Measurements from ENCODE around the gene NAALADL2. TPM values are rescaled to one million over a fixed set of nuclear protein-coding genes. Genes with fewer than 3 reads are reported as not detected.

Gene NAALADL2
- total RNA-seq, 2 experiments from 2014 or later = not detected

GRCh38 chr3:175571096-175571495 lies 712.0 kb downstream of the NAALADL2 start:
- no peaks in the 10 kb centered on the region for H3K36me3 Mint-ChIP-seq (ENCODE audit: low read depth)
- H3K27ac Mint-ChIP-seq = no peak overlapping the region
- H3K27me3 Mint-ChIP-seq (ENCODE audit: low read depth) = no peaks in the 10 kb centered on the region
- no peak overlapping the region for H3K4me3 Mint-ChIP-seq
- H3K9me3 Mint-ChIP-seq = peaks cover 2% of the 10 kb centered on the region
- intact Hi-C loops (cut with micrococcal nuclease) = no loop called here
- DNase-seq = no peak
- CTCF ChIA-PET = no interaction called here
- no peaks in the 10 kb centered on the region for H3K4me1 Mint-ChIP-seq (ENCODE audit: low read depth)

GRCh38 chr3:175573226-175573625 lies 714.1 kb downstream of the NAALADL2 start:
- H3K4me1 Mint-ChIP-seq (ENCODE audit: low read depth) = no peaks in the 10 kb centered on the region
- H3K9me3 Mint-ChIP-seq = no peaks in the 10 kb centered on the region
- no peak overlapping the region for H3K4me3 Mint-ChIP-seq
- CTCF ChIA-PET = no interaction called here
- no peaks in the 10 kb centered on the region for H3K36me3 Mint-ChIP-seq (ENCODE audit: low read depth)
- no peak overlapping the region for H3K27ac Mint-ChIP-seq
- H3K27me3 Mint-ChIP-seq (ENCODE audit: low read depth) = no peaks in the 10 kb centered on the region
- intact Hi-C loops (cut with micrococcal nuclease) = no loop called here
- DNase-seq = no peak

- H3K9me3 Mint-ChIP-seq = no peaks in the 10 kb centered on the region
- intact Hi-C loops (cut with micrococcal nuclease) = no loop called here
- H3K36me3 Mint-ChIP-seq (ENCODE audit: low read depth) = no peaks in the 10 kb centered on the region
- H3K27me3 Mint-ChIP-seq (ENCODE audit: low read depth) = no peaks in the 10 kb centered on the region
- H3K4me3 Mint-ChIP-seq = no peak overlapping the region
- CTCF ChIA-PET = no interaction called here
- no peak for DNase-seq
- H3K27ac Mint-ChIP-seq = no peak overlapping the region
- no peaks in the 10 kb centered on the region for H3K4me1 Mint-ChIP-seq (ENCODE audit: low read depth)
Measured at GRCh38 chr3:175580318-175580717, 721.2 kb downstream of the NAALADL2 start.

GRCh38 chr3:175585898-175586297 lies 726.8 kb downstream of the NAALADL2 start:
- no peak for DNase-seq
- Mint-ChIP-seq H3K27ac (no peak overlapping the region), H3K4me1 (ENCODE audit: low read depth) (no peaks in the 10 kb centered on the region), H3K36me3 (ENCODE audit: low read depth) (no peaks in the 10 kb centered on the region), H3K9me3 (peaks cover 3% of the 10 kb centered on the region), H3K4me3 (no peak overlapping the region), H3K27me3 (ENCODE audit: low read depth) (no peaks in the 10 kb centered on the region)
- CTCF ChIA-PET = no interaction called here
- intact Hi-C loops (cut with micrococcal nuclease) = no loop called here

GRCh38 chr3:175590745-175591144 lies 731.6 kb downstream of the NAALADL2 start:
- intact Hi-C loops (cut with micrococcal nuclease) = no loop called here
- no peaks in the 10 kb centered on the region for H3K27me3 Mint-ChIP-seq (ENCODE audit: low read depth)
- no peak for DNase-seq
- no peaks in the 10 kb centered on the region for H3K4me1 Mint-ChIP-seq (ENCODE audit: low read depth)
- H3K36me3 Mint-ChIP-seq (ENCODE audit: low read depth) = no peaks in the 10 kb centered on the region
- CTCF ChIA-PET = no interaction called here
- H3K4me3 Mint-ChIP-seq = no peak overlapping the region
- peaks cover 9% of the 10 kb centered on the region for H3K9me3 Mint-ChIP-seq
- no peak overlapping the region for H3K27ac Mint-ChIP-seq

- Mint-ChIP-seq H3K27me3 (ENCODE audit: low read depth) (no peaks in the 10 kb centered on the region), H3K4me3 (no peak overlapping the region), H3K36me3 (ENCODE audit: low read depth) (no peaks in the 10 kb centered on the region), H3K4me1 (ENCODE audit: low read depth) (no peaks in the 10 kb centered on the region), H3K27ac (no peak overlapping the region), H3K9me3 (peaks cover 9% of the 10 kb centered on the region)
- intact Hi-C loops (cut with micrococcal nuclease) = no loop called here
- CTCF ChIA-PET = interaction anchor here (0.6 kb wide), 1 partner anchor 104 kb away, joined by 5 read pairs; no protein-coding TSS in a partner anchor
- DNase-seq = no peak
Measured at GRCh38 chr3:175591375-175591774, 732.2 kb downstream of the NAALADL2 start.

GRCh38 chr3:175593331-175593730 lies 734.2 kb downstream of the NAALADL2 start:
- peaks cover 8% of the 10 kb centered on the region for H3K9me3 Mint-ChIP-seq
- intact Hi-C loops (cut with micrococcal nuclease) = no loop called here
- no peaks in the 10 kb centered on the region for H3K4me1 Mint-ChIP-seq (ENCODE audit: low read depth)
- H3K36me3 Mint-ChIP-seq (ENCODE audit: low read depth) = no peaks in the 10 kb centered on the region
- H3K27me3 Mint-ChIP-seq (ENCODE audit: low read depth) = no peaks in the 10 kb centered on the region
- CTCF ChIA-PET = no interaction called here
- H3K4me3 Mint-ChIP-seq = no peak overlapping the region
- no peak for DNase-seq
- H3K27ac Mint-ChIP-seq = no peak overlapping the region

GRCh38 chr3:175598740-175599139 lies 739.6 kb downstream of the NAALADL2 start:
- intact Hi-C loops (cut with micrococcal nuclease) = no loop called here
- no peaks in the 10 kb centered on the region for H3K4me1 Mint-ChIP-seq (ENCODE audit: low read depth)
- CTCF ChIA-PET = no interaction called here
- peaks cover 8% of the 10 kb centered on the region for H3K9me3 Mint-ChIP-seq
- H3K36me3 Mint-ChIP-seq (ENCODE audit: low read depth) = no peaks in the 10 kb centered on the region
- H3K4me3 Mint-ChIP-seq = no peak overlapping the region
- no peak for DNase-seq
- no peak overlapping the region for H3K27ac Mint-ChIP-seq
- no peaks in the 10 kb centered on the region for H3K27me3 Mint-ChIP-seq (ENCODE audit: low read depth)

- CTCF ChIA-PET = no interaction called here
- Mint-ChIP-seq H3K4me3 (no peak overlapping the region), H3K9me3 (peaks cover 1% of the 10 kb centered on the region), H3K27ac (no peak overlapping the region), H3K27me3 (ENCODE audit: low read depth) (no peaks in the 10 kb centered on the region), H3K36me3 (ENCODE audit: low read depth) (no peaks in the 10 kb centered on the region), H3K4me1 (ENCODE audit: low read depth) (no peaks in the 10 kb centered on the region)
- intact Hi-C loops (cut with micrococcal nuclease) = no loop called here
- no peak for DNase-seq
Measured at GRCh38 chr3:175601521-175601920, 742.4 kb downstream of the NAALADL2 start.

GRCh38 chr3:175605851-175606250 lies 746.7 kb downstream of the NAALADL2 start:
- intact Hi-C loops (cut with micrococcal nuclease) = no loop called here
- no peaks in the 10 kb centered on the region for H3K27me3 Mint-ChIP-seq (ENCODE audit: low read depth)
- DNase-seq = no peak
- no peak overlapping the region for H3K4me3 Mint-ChIP-seq
- H3K36me3 Mint-ChIP-seq (ENCODE audit: low read depth) = no peaks in the 10 kb centered on the region
- CTCF ChIA-PET = no interaction called here
- H3K4me1 Mint-ChIP-seq (ENCODE audit: low read depth) = no peaks in the 10 kb centered on the region
- no peak overlapping the region for H3K27ac Mint-ChIP-seq
- peaks cover 3% of the 10 kb centered on the region for H3K9me3 Mint-ChIP-seq

- no peak overlapping the region for H3K27ac Mint-ChIP-seq
Measured at GRCh38 chr3:175606650-175607318, 747.6 kb downstream of the NAALADL2 start.

GRCh38 chr3:175608356-175608755 lies 749.2 kb downstream of the NAALADL2 start:
- Mint-ChIP-seq H3K27me3 (ENCODE audit: low read depth) (no peaks in the 10 kb centered on the region), H3K36me3 (ENCODE audit: low read depth) (no peaks in the 10 kb centered on the region), H3K9me3 (peaks cover 3% of the 10 kb centered on the region), H3K4me1 (ENCODE audit: low read depth) (no peaks in the 10 kb centered on the region), H3K4me3 (no peak overlapping the region), H3K27ac (no peak overlapping the region)
- no peak for DNase-seq
- CTCF ChIA-PET = no interaction called here
- intact Hi-C loops (cut with micrococcal nuclease) = no loop called here

More at GRCh38 chr3:175606650-175607318, 747.6 kb downstream of the NAALADL2 start:
- H3K27me3 Mint-ChIP-seq (ENCODE audit: low read depth) = no peaks in the 10 kb centered on the region
- H3K9me3 Mint-ChIP-seq = peaks cover 3% of the 10 kb centered on the region
- no peaks in the 10 kb centered on the region for H3K36me3 Mint-ChIP-seq (ENCODE audit: low read depth)
- H3K4me1 Mint-ChIP-seq (ENCODE audit: low read depth) = no peaks in the 10 kb centered on the region
- DNase-seq = no peak
- H3K4me3 Mint-ChIP-seq = no peak overlapping the region
- CTCF ChIA-PET = interaction anchor here (0.6 kb wide), 1 partner anchor 835 kb away, joined by 3 read pairs; no protein-coding TSS in a partner anchor
- intact Hi-C loops (cut with micrococcal nuclease) = no loop called here

- peaks cover 3% of the 10 kb centered on the region for H3K9me3 Mint-ChIP-seq
Measured at GRCh38 chr3:175608911-175609310, 749.8 kb downstream of the NAALADL2 start.

More at GRCh38 chr3:175608911-175609310, 749.8 kb downstream of the NAALADL2 start:
- no peaks in the 10 kb centered on the region for H3K27me3 Mint-ChIP-seq (ENCODE audit: low read depth)
- H3K36me3 Mint-ChIP-seq (ENCODE audit: low read depth) = no peaks in the 10 kb centered on the region
- intact Hi-C loops (cut with micrococcal nuclease) = no loop called here
- no peaks in the 10 kb centered on the region for H3K4me1 Mint-ChIP-seq (ENCODE audit: low read depth)
- no peak overlapping the region for H3K4me3 Mint-ChIP-seq
- H3K27ac Mint-ChIP-seq = no peak overlapping the region
- CTCF ChIA-PET = no interaction called here
- DNase-seq = no peak

Measured in activated naive CD4-positive, alpha-beta T cell treated with anti-CD3 and anti-CD28 coated beads for 36 hours (primary cell).